BLaER1 (cell line): ENCODE data around the gene MYOZ2.
"Not testable (repeated sequence)": the region's sequence is repeated elsewhere in the genome, so short reads cannot be mapped to it uniquely, and the experiment has no call there.

ENCODE experiments used
- H3K27ac ChIP-seq: shearing (Covaris generic); formaldehyde crosslinking; 2 replicates; pipeline ENCODE4 v1.8.1; 2022
- H3K27me3 ChIP-seq: shearing (Covaris generic); formaldehyde crosslinking; 2 replicates; pipeline ENCODE4 v1.8.1; 2022
- H3K36me3 ChIP-seq: shearing (Covaris generic); formaldehyde crosslinking; 2 replicates; pipeline ENCODE4 v1.8.1; 2022
- H3K4me1 ChIP-seq: shearing (Covaris generic); formaldehyde crosslinking; 2 replicates; pipeline ENCODE4 v1.8.1; 2022
- H3K4me2 ChIP-seq: shearing (Covaris generic); formaldehyde crosslinking; 2 replicates; pipeline ENCODE4 v1.8.1; 2022
- H3K4me3 ChIP-seq: shearing (Covaris generic); formaldehyde crosslinking; 2 replicates; pipeline ENCODE4 v1.8.1; 2022
- H3K9ac ChIP-seq: shearing (Covaris generic); formaldehyde crosslinking; 2 replicates; pipeline ENCODE4 v1.8.1; 2022
- H3K9me3 ChIP-seq: shearing (Covaris generic); formaldehyde crosslinking; 2 replicates; pipeline ENCODE4 v1.8.1; 2022
- H4K20me1 ChIP-seq: shearing (Covaris generic); formaldehyde crosslinking; 2 replicates; pipeline ENCODE4 v1.8.1; 2022
- Cebpa-rat ChIP-seq: shearing (Covaris generic); IDR thresholded peaks from 2 replicates; pipeline ENCODE4 v1.8.1; 2022

Gene MYOZ2

GRCh38 chr4:119142833-119143232, 7.2 kb downstream of the MYOZ2 start:
- no peak overlapping the region for H3K4me2 ChIP-seq
- H3K27me3 ChIP-seq, result no peaks in the 10 kb centered on the region
- no peaks in the 10 kb centered on the region for H3K9me3 ChIP-seq
- no peak overlapping the region for H3K4me3 ChIP-seq
- TF ChIP-seq Cebpa-rat, result no peak
- H4K20me1 ChIP-seq, result no peaks in the 10 kb centered on the region
- no peak overlapping the region for H3K27ac ChIP-seq
- no peak overlapping the region for H3K9ac ChIP-seq
- H3K4me1 ChIP-seq, result peaks cover 36% of the 10 kb centered on the region
- no peaks in the 10 kb centered on the region for H3K36me3 ChIP-seq

GRCh38 chr4:119143341-119143740, 7.7 kb downstream of the MYOZ2 start:
- H3K36me3 ChIP-seq, H3K27me3 ChIP-seq, H3K9me3 ChIP-seq, H3K9ac ChIP-seq, H3K4me3 ChIP-seq, H3K27ac ChIP-seq, H4K20me1 ChIP-seq, H3K4me2 ChIP-seq: not testable (repeated sequence)
- peaks cover 31% of the 10 kb centered on the region for H3K4me1 ChIP-seq

DNA sequence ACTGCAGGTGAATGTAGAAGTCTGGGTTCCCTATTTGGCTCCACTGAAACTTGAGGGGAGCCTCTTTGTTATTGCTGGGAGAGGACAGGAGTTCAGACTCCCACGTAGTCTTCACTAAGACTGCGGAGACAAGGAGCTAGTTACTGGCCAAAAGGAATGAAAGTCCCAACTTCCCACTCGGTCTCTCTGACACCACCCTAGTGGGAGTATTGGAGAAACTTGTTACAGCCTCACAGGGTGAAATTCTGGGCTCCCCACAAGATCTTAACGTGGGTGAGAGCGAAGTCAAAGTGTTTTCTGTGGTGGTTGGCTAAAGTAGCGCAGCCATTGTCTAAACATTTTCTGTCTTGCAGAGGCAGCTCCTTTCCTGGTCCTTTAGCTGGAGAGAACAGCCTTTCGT, 13.5 kb downstream of the MYOZ2 start:
- Histone ChIP-seq H3K4me1 (no peaks in the 10 kb centered on the region), H3K27me3 (no peaks in the 10 kb centered on the region), H3K27ac (no peak overlapping the region), H3K4me3 (no peak overlapping the region), H3K9me3 (no peaks in the 10 kb centered on the region), H3K9ac (no peak overlapping the region), H3K36me3 (no peaks in the 10 kb centered on the region), H3K4me2 (no peak overlapping the region), H4K20me1 (no peaks in the 10 kb centered on the region)
- TF ChIP-seq Cebpa-rat, result no peak

- Histone ChIP-seq H4K20me1 (no peaks in the 10 kb centered on the region), H3K9ac (no peak overlapping the region), H3K27me3 (no peaks in the 10 kb centered on the region), H3K4me3 (no peak overlapping the region), H3K36me3 (no peaks in the 10 kb centered on the region), H3K27ac (no peak overlapping the region), H3K4me2 (no peak overlapping the region), H3K4me1 (no peaks in the 10 kb centered on the region), H3K9me3 (no peaks in the 10 kb centered on the region)
- TF ChIP-seq Cebpa-rat, result no peak
These were observed 15.5 kb downstream of the MYOZ2 start for GRCh38 chr4:119151161-119151560.

- H4K20me1 ChIP-seq, result no peaks in the 10 kb centered on the region
- no peaks in the 10 kb centered on the region for H3K4me1 ChIP-seq
- no peak overlapping the region for H3K4me2 ChIP-seq
- no peaks in the 10 kb centered on the region for H3K36me3 ChIP-seq
- no peak overlapping the region for H3K9ac ChIP-seq
- no peaks in the 10 kb centered on the region for H3K9me3 ChIP-seq
- TF ChIP-seq Cebpa-rat, result no peak
- no peak overlapping the region for H3K4me3 ChIP-seq
- no peak overlapping the region for H3K27ac ChIP-seq
- H3K27me3 ChIP-seq, result no peaks in the 10 kb centered on the region
These were observed 17.1 kb downstream of the MYOZ2 start for GRCh38 chr4:119152741-119153140.

DNA sequence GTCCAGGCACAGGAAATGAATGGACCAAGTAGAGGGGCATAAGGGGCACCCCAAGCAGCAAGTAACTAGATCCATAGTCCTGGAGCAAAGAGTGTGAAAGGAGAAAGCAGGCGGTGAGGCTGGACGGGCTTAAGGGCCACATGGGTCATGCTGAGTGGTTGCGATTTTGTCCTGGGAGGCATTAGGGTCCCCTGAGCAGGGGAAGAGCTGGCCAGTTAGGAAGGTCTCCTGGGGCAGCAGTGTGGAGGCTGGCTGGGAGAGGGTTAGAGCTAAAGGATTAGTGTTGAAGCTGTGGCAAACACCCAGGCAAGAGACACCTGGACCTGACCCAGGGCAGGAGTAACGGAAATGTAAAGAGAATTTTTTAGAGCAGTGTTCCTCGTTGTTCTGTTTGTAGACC, 26.5 kb downstream of the MYOZ2 start:
- Histone ChIP-seq H3K4me2 (no peak overlapping the region), H4K20me1 (no peaks in the 10 kb centered on the region), H3K9me3 (no peaks in the 10 kb centered on the region), H3K4me3 (no peak overlapping the region), H3K36me3 (no peaks in the 10 kb centered on the region), H3K27ac (no peak overlapping the region), H3K27me3 (no peaks in the 10 kb centered on the region), H3K9ac (no peak overlapping the region), H3K4me1 (no peaks in the 10 kb centered on the region)
- TF ChIP-seq Cebpa-rat, result no peak

DNA sequence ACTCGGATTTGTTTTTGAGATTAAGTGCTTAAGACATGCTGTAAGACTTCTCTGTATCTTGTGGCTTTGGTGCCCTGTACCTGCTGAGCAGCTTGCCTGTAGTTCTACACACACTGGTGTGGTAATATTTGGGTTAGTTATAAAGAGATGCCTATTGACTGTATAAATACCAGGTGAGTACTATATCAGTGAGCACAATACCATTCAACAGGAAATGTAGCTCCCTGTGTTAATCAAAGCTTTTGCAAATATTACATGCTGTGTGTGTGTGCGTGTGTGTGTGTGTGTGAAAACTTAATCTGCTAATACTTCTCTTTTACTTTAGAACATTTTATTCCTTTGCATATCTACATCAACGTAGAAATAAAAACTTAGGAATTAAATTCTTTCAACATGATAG, 30.1 kb downstream of the MYOZ2 start:
- Histone ChIP-seq H3K27me3 (no peaks in the 10 kb centered on the region), H3K4me1 (no peaks in the 10 kb centered on the region)

GRCh38 chr4:119170195-119170594, 34.6 kb downstream of the MYOZ2 start:
- Histone ChIP-seq H3K9ac (no peak overlapping the region), H3K36me3 (no peaks in the 10 kb centered on the region), H3K27me3 (no peaks in the 10 kb centered on the region), H3K4me1 (no peaks in the 10 kb centered on the region), H3K27ac (no peak overlapping the region), H3K4me2 (no peak overlapping the region), H4K20me1 (no peaks in the 10 kb centered on the region), H3K9me3 (0 out of 2 replicates have a peak, but pooled peaks cover 8% of the 10 kb centered on the region), H3K4me3 (no peak overlapping the region)
- no peak for TF ChIP-seq Cebpa-rat

More for the DNA sequence above, 30.1 kb downstream of the MYOZ2 start:
- Histone ChIP-seq H3K4me2 (no peak overlapping the region), H3K9me3 (0 out of 2 replicates have a peak, but pooled peaks cover 5% of the 10 kb centered on the region), H3K9ac (no peak overlapping the region), H3K4me3 (no peak overlapping the region), H3K36me3 (no peaks in the 10 kb centered on the region), H3K27ac (no peak overlapping the region), H4K20me1 (no peaks in the 10 kb centered on the region)
- no peak for TF ChIP-seq Cebpa-rat

- Histone ChIP-seq H3K4me2 (no peak overlapping the region), H4K20me1 (no peaks in the 10 kb centered on the region), H3K4me3 (no peak overlapping the region), H3K36me3 (no peaks in the 10 kb centered on the region), H3K27ac (no peak overlapping the region), H3K9ac (no peak overlapping the region), H3K4me1 (no peaks in the 10 kb centered on the region), H3K9me3 (0 out of 2 replicates have a peak, but pooled peaks cover 8% of the 10 kb centered on the region), H3K27me3 (no peaks in the 10 kb centered on the region)
- no peak for TF ChIP-seq Cebpa-rat
These were observed 36.6 kb downstream of the MYOZ2 start for GRCh38 chr4:119172223-119172622.

- not testable (repeated sequence) for H3K27ac ChIP-seq, H3K4me2 ChIP-seq, H3K27me3 ChIP-seq, H3K36me3 ChIP-seq, H3K4me3 ChIP-seq, H3K4me1 ChIP-seq, H3K9ac ChIP-seq, H3K9me3 ChIP-seq, H4K20me1 ChIP-seq
These were observed 38.2 kb downstream of the MYOZ2 start for GRCh38 chr4:119173729-119174361.

DNA sequence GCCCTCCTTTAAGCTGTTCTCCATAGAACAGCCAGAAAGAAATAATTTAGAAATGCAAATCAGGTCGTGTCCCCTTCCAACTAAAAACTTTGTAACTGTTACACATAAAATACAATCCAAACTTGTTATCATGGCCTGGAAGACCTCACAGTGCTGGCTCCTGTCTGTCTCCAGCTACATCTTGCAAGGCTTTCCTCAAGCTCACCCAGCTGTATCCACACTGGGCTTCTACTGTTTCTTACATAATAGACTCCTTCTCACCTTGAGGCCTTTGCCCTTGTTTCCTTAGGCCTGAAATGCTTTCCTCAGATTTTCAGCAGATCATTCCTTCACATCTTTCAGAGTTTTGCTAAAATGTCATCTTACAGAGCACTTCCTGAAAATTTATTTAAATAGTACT, 43.4 kb downstream of the MYOZ2 start:
- H4K20me1 ChIP-seq, result no peaks in the 10 kb centered on the region
- no peak for TF ChIP-seq Cebpa-rat
- H3K27ac ChIP-seq, result no peak overlapping the region
- no peaks in the 10 kb centered on the region for H3K27me3 ChIP-seq
- no peaks in the 10 kb centered on the region for H3K9me3 ChIP-seq
- no peak overlapping the region for H3K4me3 ChIP-seq
- no peaks in the 10 kb centered on the region for H3K36me3 ChIP-seq
- no peak overlapping the region for H3K4me2 ChIP-seq
- H3K4me1 ChIP-seq, result no peaks in the 10 kb centered on the region
- no peak overlapping the region for H3K9ac ChIP-seq
